Measurements from ENCODE around the gene YIPF1. TPM values are rescaled to one million over a fixed set of nuclear protein-coding genes. Genes with fewer than 3 reads are reported as not detected.
"Not testable (repeated sequence)": the region's sequence is repeated elsewhere in the genome, so short reads cannot be mapped to it uniquely, and the experiment has no call there.

Gene YIPF1
- polyA plus RNA-seq, 2 donors: 13.5 to 20.3 TPM

GRCh38 chr1:53896635-53897229, 7.1 kb upstream of the YIPF1 start:
- Histone ChIP-seq H3K4me3 (ENCODE audit: low read depth in 1 of 2, low read length in 2 of 2) (no peak overlapping the region), H3K27me3 (ENCODE audit: control insufficient read depth in 1 of 2, insufficient read depth in 2 of 2, low read length in 2 of 2) (no peaks in the 10 kb centered on the region), H3K4me1 (ENCODE audit: control insufficient read depth in 2 of 2, insufficient read depth in 2 of 2, low read length in 1 of 2) (peaks cover 0 to 4% of the 10 kb centered on the region in 2 donors), H3K36me3 (ENCODE audit: control insufficient read depth in 2 of 2, insufficient read depth in 2 of 2, low read length in 1 of 2) (no peaks in the 10 kb centered on the region), H3K27ac (ENCODE audit: low read depth in 2 of 2, low read length in 1 of 2) (peak overlapping the region in 1 of 2 donors; percentile 32), H3K9me3 (ENCODE audit: control insufficient read depth in 2 of 2, insufficient read depth in 1 of 2, low read depth in 1 of 2, low read length in 1 of 2) (no peaks in the 10 kb centered on the region)
- WGBS, 2 donors: 43 to 69% methylated on average over 2 of the region's 2 CpGs

- Histone ChIP-seq H3K9me3 (ENCODE audit: control insufficient read depth in 2 of 2, insufficient read depth in 1 of 2, low read depth in 1 of 2, low read length in 1 of 2) (no peaks in the 10 kb centered on the region), H3K36me3 (ENCODE audit: control insufficient read depth in 2 of 2, insufficient read depth in 2 of 2, low read length in 1 of 2) (no peaks in the 10 kb centered on the region), H3K4me3 (ENCODE audit: low read depth in 1 of 2, low read length in 2 of 2) (no peak overlapping the region), H3K27me3 (ENCODE audit: control insufficient read depth in 1 of 2, insufficient read depth in 2 of 2, low read length in 2 of 2) (no peaks in the 10 kb centered on the region), H3K4me1 (ENCODE audit: control insufficient read depth in 2 of 2, insufficient read depth in 2 of 2, low read length in 1 of 2) (peaks cover 0 to 4% of the 10 kb centered on the region in 2 donors), H3K27ac (ENCODE audit: low read depth in 2 of 2, low read length in 1 of 2) (peak overlapping the region in 1 of 2 donors; percentile 67)
- WGBS, 2 donors: 48 to 68% methylated on average over 6 of the region's 6 CpGs
Observed at GRCh38 chr1:53895421-53895820, 5.8 kb upstream of the YIPF1 start.

- 91 to 94% methylated on average over 5 of the region's 5 CpGs for WGBS, 2 donors
- H3K36me3 ChIP-seq (ENCODE audit: control insufficient read depth in 2 of 2, insufficient read depth in 2 of 2, low read length in 1 of 2): no peaks in the 10 kb centered on the region
- H3K4me1 ChIP-seq (ENCODE audit: control insufficient read depth in 2 of 2, insufficient read depth in 2 of 2, low read length in 1 of 2): peaks cover 0 to 6% of the 10 kb centered on the region in 2 donors
- no peaks in the 10 kb centered on the region for H3K9me3 ChIP-seq (ENCODE audit: control insufficient read depth in 2 of 2, insufficient read depth in 1 of 2, low read depth in 1 of 2, low read length in 1 of 2)
- H3K27me3 ChIP-seq (ENCODE audit: control insufficient read depth in 1 of 2, insufficient read depth in 2 of 2, low read length in 2 of 2): no peaks in the 10 kb centered on the region
- no peak overlapping the region for H3K27ac ChIP-seq (ENCODE audit: low read depth in 2 of 2, low read length in 1 of 2)
- no peak overlapping the region for H3K4me3 ChIP-seq (ENCODE audit: low read depth in 1 of 2, low read length in 2 of 2)
Observed at GRCh38 chr1:53894644-53895043, 5.0 kb upstream of the YIPF1 start.

GRCh38 chr1:53893999-53894636, 4.5 kb upstream of the YIPF1 start, which contains the start of gene DIO1:
DIO1 (plus strand) TSS chr1:53894187; CDS start chr1:53894211, 24 bp downstream.
- 71 to 74% methylated on average over 14 of the region's 14 CpGs for WGBS, 2 donors
- Histone ChIP-seq H3K9me3 (ENCODE audit: control insufficient read depth in 2 of 2, insufficient read depth in 1 of 2, low read depth in 1 of 2, low read length in 1 of 2) (no peaks in the 10 kb centered on the region), H3K27ac (ENCODE audit: low read depth in 2 of 2, low read length in 1 of 2) (no peak within 1 kb of the TSS), H3K4me1 (ENCODE audit: control insufficient read depth in 2 of 2, insufficient read depth in 2 of 2, low read length in 1 of 2) (peaks cover 0 to 6% of the 10 kb centered on the region in 2 donors), H3K27me3 (ENCODE audit: control insufficient read depth in 1 of 2, insufficient read depth in 2 of 2, low read length in 2 of 2) (no peaks in the 10 kb centered on the region), H3K36me3 (ENCODE audit: control insufficient read depth in 2 of 2, insufficient read depth in 2 of 2, low read length in 1 of 2) (no peaks in the 10 kb centered on the region), H3K4me3 (ENCODE audit: low read depth in 1 of 2, low read length in 2 of 2) (no peak within 1 kb of the TSS)

- H3K27me3 ChIP-seq (ENCODE audit: control insufficient read depth in 1 of 2, insufficient read depth in 2 of 2, low read length in 2 of 2): no peaks in the 10 kb centered on the region
- H3K4me3 ChIP-seq (ENCODE audit: low read depth in 1 of 2, low read length in 2 of 2): no peak overlapping the region
- peaks cover 0 to 6% of the 10 kb centered on the region in 2 donors for H3K4me1 ChIP-seq (ENCODE audit: control insufficient read depth in 2 of 2, insufficient read depth in 2 of 2, low read length in 1 of 2)
- no peaks in the 10 kb centered on the region for H3K36me3 ChIP-seq (ENCODE audit: control insufficient read depth in 2 of 2, insufficient read depth in 2 of 2, low read length in 1 of 2)
- 70 to 81% methylated on average over 5 of the region's 5 CpGs for WGBS, 2 donors
- no peaks in the 10 kb centered on the region for H3K9me3 ChIP-seq (ENCODE audit: control insufficient read depth in 2 of 2, insufficient read depth in 1 of 2, low read depth in 1 of 2, low read length in 1 of 2)
- H3K27ac ChIP-seq (ENCODE audit: low read depth in 2 of 2, low read length in 1 of 2): no peak overlapping the region
Observed at GRCh38 chr1:53892911-53893310, 3.3 kb upstream of the YIPF1 start.

- Histone ChIP-seq H3K4me1 (ENCODE audit: control insufficient read depth in 2 of 2, insufficient read depth in 2 of 2, low read length in 1 of 2) (peaks cover 0 to 7% of the 10 kb centered on the region in 2 donors), H3K36me3 (ENCODE audit: control insufficient read depth in 2 of 2, insufficient read depth in 2 of 2, low read length in 1 of 2) (no peaks in the 10 kb centered on the region), H3K27ac (ENCODE audit: low read depth in 2 of 2, low read length in 1 of 2) (no peak overlapping the region), H3K4me3 (ENCODE audit: low read depth in 1 of 2, low read length in 2 of 2) (no peak overlapping the region), H3K27me3 (ENCODE audit: control insufficient read depth in 1 of 2, insufficient read depth in 2 of 2, low read length in 2 of 2) (no peaks in the 10 kb centered on the region), H3K9me3 (ENCODE audit: control insufficient read depth in 2 of 2, insufficient read depth in 1 of 2, low read depth in 1 of 2, low read length in 1 of 2) (no peaks in the 10 kb centered on the region)
- WGBS, 2 donors: 87 to 98% methylated on average over 2 of the region's 2 CpGs
Observed at GRCh38 chr1:53891678-53892077, 2.1 kb upstream of the YIPF1 start.

- Histone ChIP-seq H3K4me3 (ENCODE audit: low read depth in 1 of 2, low read length in 2 of 2) (no peak overlapping the region), H3K27ac (ENCODE audit: low read depth in 2 of 2, low read length in 1 of 2) (no peak overlapping the region), H3K27me3 (ENCODE audit: control insufficient read depth in 1 of 2, insufficient read depth in 2 of 2, low read length in 2 of 2) (no peaks in the 10 kb centered on the region), H3K36me3 (ENCODE audit: control insufficient read depth in 2 of 2, insufficient read depth in 2 of 2, low read length in 1 of 2) (peaks cover 0 to 2% of the 10 kb centered on the region in 2 donors), H3K4me1 (ENCODE audit: control insufficient read depth in 2 of 2, insufficient read depth in 2 of 2, low read length in 1 of 2) (peaks cover 0 to 7% of the 10 kb centered on the region in 2 donors), H3K9me3 (ENCODE audit: control insufficient read depth in 2 of 2, insufficient read depth in 1 of 2, low read depth in 1 of 2, low read length in 1 of 2) (no peaks in the 10 kb centered on the region)
- WGBS, 2 donors: 86 to 96% methylated on average over 2 of the region's 2 CpGs
Observed at GRCh38 chr1:53891018-53891417, 1.4 kb upstream of the YIPF1 start.

- peaks cover 0 to 4% of the 10 kb centered on the region in 2 donors for H3K4me1 ChIP-seq (ENCODE audit: control insufficient read depth in 2 of 2, insufficient read depth in 2 of 2, low read length in 1 of 2)
- no peaks in the 10 kb centered on the region for H3K27me3 ChIP-seq (ENCODE audit: control insufficient read depth in 1 of 2, insufficient read depth in 2 of 2, low read length in 2 of 2)
- H3K9me3 ChIP-seq (ENCODE audit: control insufficient read depth in 2 of 2, insufficient read depth in 1 of 2, low read depth in 1 of 2, low read length in 1 of 2): no peaks in the 10 kb centered on the region
- peak overlapping the region in 1 of 2 donors; percentile 71 for H3K27ac ChIP-seq (ENCODE audit: low read depth in 2 of 2, low read length in 1 of 2)
- peak overlapping the region in 1 of 2 donors; percentile 78 for H3K4me3 ChIP-seq (ENCODE audit: low read depth in 1 of 2, low read length in 2 of 2)
- H3K36me3 ChIP-seq (ENCODE audit: control insufficient read depth in 2 of 2, insufficient read depth in 2 of 2, low read length in 1 of 2): peaks cover 0 to 3% of the 10 kb centered on the region in 2 donors
- 66 to 67% methylated on average over 7 of the region's 7 CpGs for WGBS, 2 donors
Observed at GRCh38 chr1:53890522-53890941, 935 bp upstream of the YIPF1 start.

- Histone ChIP-seq H3K36me3 (ENCODE audit: control insufficient read depth in 2 of 2, insufficient read depth in 2 of 2, low read length in 1 of 2) (peaks cover 0 to 3% of the 10 kb centered on the region in 2 donors), H3K9me3 (ENCODE audit: control insufficient read depth in 2 of 2, insufficient read depth in 1 of 2, low read depth in 1 of 2, low read length in 1 of 2) (no peaks in the 10 kb centered on the region), H3K27me3 (ENCODE audit: control insufficient read depth in 1 of 2, insufficient read depth in 2 of 2, low read length in 2 of 2) (no peaks in the 10 kb centered on the region), H3K4me1 (ENCODE audit: control insufficient read depth in 2 of 2, insufficient read depth in 2 of 2, low read length in 1 of 2) (peaks cover 0 to 4% of the 10 kb centered on the region in 2 donors), H3K4me3 (ENCODE audit: low read depth in 1 of 2, low read length in 2 of 2) (peak overlapping the region in 1 of 2 donors; percentile 78), H3K27ac (ENCODE audit: low read depth in 2 of 2, low read length in 1 of 2) (no peak overlapping the region)
- WGBS, 2 donors: 56 to 61% methylated on average over 2 of the region's 2 CpGs
Observed at GRCh38 chr1:53888681-53889080, 916 bp downstream of the YIPF1 start.

GRCh38 chr1:53883600-53883999, 6.0 kb downstream of the YIPF1 start:
- not testable (repeated sequence) for H3K27ac ChIP-seq (ENCODE audit: low read depth in 2 of 2, low read length in 1 of 2); H3K27me3 ChIP-seq (ENCODE audit: control insufficient read depth in 1 of 2, insufficient read depth in 2 of 2, low read length in 2 of 2); H3K4me1 ChIP-seq (ENCODE audit: control insufficient read depth in 2 of 2, insufficient read depth in 2 of 2, low read length in 1 of 2); H3K36me3 ChIP-seq (ENCODE audit: control insufficient read depth in 2 of 2, insufficient read depth in 2 of 2, low read length in 1 of 2); H3K4me3 ChIP-seq (ENCODE audit: low read depth in 1 of 2, low read length in 2 of 2); H3K9me3 ChIP-seq (ENCODE audit: control insufficient read depth in 2 of 2, insufficient read depth in 1 of 2, low read depth in 1 of 2, low read length in 1 of 2)
- 86 to 89% methylated on average over 6 of the region's 6 CpGs for WGBS, 2 donors

All from esophagus (tissue), 2 donors.